GM12891 (cell line): ENCODE results near the gene GNG8.

Experiments
- PAX5 ChIP-seq: IDR thresholded peaks from 2 replicates; pipeline ENCODE4 v1.6.1; 2011; ENCODE audit warnings: low read length, moderate library complexity, mild to moderate bottlenecking; ENCODE audit not compliant: insufficient read depth, severe bottlenecking
- POLR2A ChIP-seq: IDR thresholded peaks from 2 replicates; pipeline ENCODE4 v1.6.1; 2011; ENCODE audit warnings: low read depth, low read length, control low read depth
- POLR2AphosphoS5 ChIP-seq: IDR thresholded peaks from 2 replicates; pipeline ENCODE4 v1.6.1; 2011; ENCODE audit warnings: low read depth, low read length, control low read depth
- SPI1 ChIP-seq: IDR thresholded peaks from 2 replicates; pipeline ENCODE4 v1.6.1; 2011; ENCODE audit warnings: low read depth, low read length, control low read depth
- TAF1 ChIP-seq: IDR thresholded peaks from 2 replicates; pipeline ENCODE4 v1.6.1; 2011; ENCODE audit warnings: low read depth, low read length, control low read depth

GRCh38 chr19:46603195-46603637, 32.8 kb downstream of the GNG8 start:
- no peak for TF ChIP-seq POLR2A
- TF ChIP-seq SPI1 = no peak
- TF ChIP-seq TAF1 = no peak
- TF ChIP-seq POLR2AphosphoS5 = no peak
- TF ChIP-seq PAX5 = no peak
